Right lobe of liver (tissue), 6 donors: ENCODE results near the gene NPY. TPM values are rescaled to one million over a fixed set of nuclear protein-coding genes. Genes with fewer than 3 reads are reported as not detected.

Source experiments
- ATAC-seq, 4 donors: fragments of 200-7000 bp; cut with Tn5 transposase; one replicate each; pipeline ENCODE4 v1.9.1; 2020; ENCODE audit warnings: mild to moderate bottlenecking in 4 of 4, moderate library complexity in 4 of 4
- DNase-seq, 3 donors: peaks; one replicate each; pipeline ENCODE4 v3.0.0-alpha.2; 2020
- H3K27ac ChIP-seq, 3 donors: fragments of 200-600 bp; one replicate each; pipeline ENCODE4 v1.8.0; 2022
- H3K27me3 ChIP-seq, 2 donors: fragments of 200-600 bp; one replicate each; pipeline ENCODE4 v1.8.0; 2022
- H3K36me3 ChIP-seq, 4 donors: fragments of 200-600 bp; sonication (generic) in 1 of 4; one replicate each; pipeline versions ENCODE4 v1.5.1 to v1.8.0; 2017 to 2022; ENCODE audit warnings: control low read depth in 1 of 4
- H3K4me1 ChIP-seq, 4 donors: fragments of 200-600 bp; sonication (generic) in 1 of 4; one replicate each; pipeline versions ENCODE4 v1.5.1 to v1.8.0; 2017 to 2022; ENCODE audit warnings: control low read depth in 1 of 4
- H3K4me3 ChIP-seq, 3 donors: fragments of 200-600 bp; one replicate each; pipeline ENCODE4 v1.8.0; 2022
- H3K9me3 ChIP-seq, 4 donors: fragments of 200-600 bp; sonication (generic) in 1 of 4; one replicate each; pipeline versions ENCODE4 v1.5.1 to v1.8.0; 2017 to 2022; ENCODE audit warnings: control low read depth in 1 of 4
- POLR2A ChIP-seq: fragments of 450-650 bp; IDR thresholded peaks from one replicate; pipeline ENCODE4 v1.6.1; 2017; ENCODE audit warnings: antibody characterized with exemption, mild to moderate bottlenecking
- WGBS: methylation state at CpG from one replicate; pipeline ENCODE4 v1.1.6; 2018; ENCODE audit warnings: low coverage, low lambda C conversion rate; ENCODE audit not compliant: insufficient coverage; ENCODE audit errors: missing lambda C conversion rate; 5-methylcytosine and 5-hydroxymethylcytosine counted together
- intact Hi-C, 2 donors: fragments of 100-400 bp; cut with DNase I; formaldehyde crosslinking; loops; one replicate each; pipeline versions ENCODE4 v1.11.2 to v1.14.1; 2022
- total RNA-seq, 6 experiments: library from RNA; depleted of rRNA in 2 of 6; stranded (reverse); fragments of >200 nt in 2 of 6; fragmentation: NEBNext Ultra II Directional in 3 of 6; extraction: Animal tissue kit (Norgen Biotek cat#: 25700) in 3 of 6; gene quantifications; one replicate each; pipeline versions ENCODE4 v1.1.0 to v1.2.4, GENCODE V29; 2016 to 2023
- TF ChIP-seq, protein P1 (sequence below), 4 donors: fragments of 200-600 bp in 3 of 4; fragments of 450-650 bp in 1 of 4; IDR thresholded peaks; one replicate each; pipeline versions ENCODE4 v1.5.1 to v1.8.0; 2016 to 2022; ENCODE audit warnings: antibody characterized with exemption in 4 of 4, mild to moderate bottlenecking in 2 of 4
- donor health status: DM: no; HTN: yes; CAD: no.
- donor health status: DM: no; HTN: no; CAD: no.
- donor health status: DM: no; HTN: no; CAD: no.
- donor health status: DM: no; HTN: yes; CAD: no.
- donor health status: DM: no; HTN: yes; CAD: no.

Gene NPY
- total RNA-seq, 6 experiments from 2014 or later = not detected

DNA sequence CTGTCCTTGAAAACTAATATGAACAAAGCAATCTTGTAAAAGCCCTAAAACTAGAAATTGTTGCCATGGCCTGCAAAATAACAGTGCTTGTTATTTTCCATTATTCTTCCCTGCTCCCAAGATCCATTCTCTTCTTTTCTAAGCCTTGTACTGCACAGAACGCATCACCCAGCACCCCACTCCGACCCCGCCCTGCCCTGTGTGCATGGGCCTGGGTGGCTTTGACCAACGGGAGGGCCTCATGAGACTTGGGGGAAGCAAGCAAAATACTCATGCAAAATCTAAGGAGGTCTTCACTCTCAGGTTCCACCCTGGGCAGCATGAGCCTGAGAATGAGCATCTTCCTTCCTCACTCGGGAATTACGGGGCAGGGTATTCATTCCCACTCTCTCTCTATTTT lies 32.4 kb downstream of the NPY start:
- H3K4me3 ChIP-seq = no peak overlapping the region
- H3K9me3 ChIP-seq = no peaks in the 10 kb centered on the region
- intact Hi-C loops = no loop called here
- H3K36me3 ChIP-seq = no peaks in the 10 kb centered on the region
- TF ChIP-seq POLR2A = no peak
- no peaks in the 10 kb centered on the region for H3K4me1 ChIP-seq
- no peaks in the 10 kb centered on the region for H3K27me3 ChIP-seq
- 80% methylated on average over 6 of the region's 6 CpGs for WGBS
- ATAC-seq = no peak
- DNase-seq = no peak
- H3K27ac ChIP-seq = no peak overlapping the region

DNA sequence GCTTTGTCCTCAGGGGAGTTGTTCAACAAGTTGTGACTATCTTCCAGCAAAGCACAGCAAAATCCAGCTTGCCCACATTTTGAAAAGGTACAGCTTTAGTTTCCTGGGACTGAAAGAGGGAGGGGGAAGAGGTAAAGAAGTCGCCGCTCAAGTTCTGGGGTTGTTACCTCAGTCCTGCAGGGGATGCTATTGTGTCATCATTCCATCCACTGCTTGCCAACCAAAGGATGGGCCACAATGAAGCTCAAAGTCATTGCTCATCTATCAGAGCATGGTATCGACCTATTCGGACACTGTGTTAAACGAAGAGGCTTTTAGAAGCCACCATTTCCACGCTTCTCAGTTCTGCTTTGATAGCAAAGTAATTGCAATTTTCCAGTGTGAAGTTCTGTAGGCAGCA lies 34.3 kb downstream of the NPY start:
- Histone ChIP-seq H3K9me3 (no peaks in the 10 kb centered on the region), H3K4me3 (no peak overlapping the region), H3K36me3 (no peaks in the 10 kb centered on the region), H3K27ac (no peak overlapping the region), H3K4me1 (no peaks in the 10 kb centered on the region), H3K27me3 (no peaks in the 10 kb centered on the region)
- ATAC-seq (peak in 3 of 4 donors; percentile 36 to 56 (median 49)), DNase-seq (no peak)
- 26% methylated on average over 6 of the region's 6 CpGs for WGBS
- intact Hi-C loops = no loop called here
- TF ChIP-seq POLR2A = no peak
- TF ChIP-seq, protein P1, sequence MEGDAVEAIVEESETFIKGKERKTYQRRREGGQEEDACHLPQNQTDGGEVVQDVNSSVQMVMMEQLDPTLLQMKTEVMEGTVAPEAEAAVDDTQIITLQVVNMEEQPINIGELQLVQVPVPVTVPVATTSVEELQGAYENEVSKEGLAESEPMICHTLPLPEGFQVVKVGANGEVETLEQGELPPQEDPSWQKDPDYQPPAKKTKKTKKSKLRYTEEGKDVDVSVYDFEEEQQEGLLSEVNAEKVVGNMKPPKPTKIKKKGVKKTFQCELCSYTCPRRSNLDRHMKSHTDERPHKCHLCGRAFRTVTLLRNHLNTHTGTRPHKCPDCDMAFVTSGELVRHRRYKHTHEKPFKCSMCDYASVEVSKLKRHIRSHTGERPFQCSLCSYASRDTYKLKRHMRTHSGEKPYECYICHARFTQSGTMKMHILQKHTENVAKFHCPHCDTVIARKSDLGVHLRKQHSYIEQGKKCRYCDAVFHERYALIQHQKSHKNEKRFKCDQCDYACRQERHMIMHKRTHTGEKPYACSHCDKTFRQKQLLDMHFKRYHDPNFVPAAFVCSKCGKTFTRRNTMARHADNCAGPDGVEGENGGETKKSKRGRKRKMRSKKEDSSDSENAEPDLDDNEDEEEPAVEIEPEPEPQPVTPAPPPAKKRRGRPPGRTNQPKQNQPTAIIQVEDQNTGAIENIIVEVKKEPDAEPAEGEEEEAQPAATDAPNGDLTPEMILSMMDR (IDR thresholded peaks at IDR 0.05) = peak; percentile 17 to 32 (median 28)

DNA sequence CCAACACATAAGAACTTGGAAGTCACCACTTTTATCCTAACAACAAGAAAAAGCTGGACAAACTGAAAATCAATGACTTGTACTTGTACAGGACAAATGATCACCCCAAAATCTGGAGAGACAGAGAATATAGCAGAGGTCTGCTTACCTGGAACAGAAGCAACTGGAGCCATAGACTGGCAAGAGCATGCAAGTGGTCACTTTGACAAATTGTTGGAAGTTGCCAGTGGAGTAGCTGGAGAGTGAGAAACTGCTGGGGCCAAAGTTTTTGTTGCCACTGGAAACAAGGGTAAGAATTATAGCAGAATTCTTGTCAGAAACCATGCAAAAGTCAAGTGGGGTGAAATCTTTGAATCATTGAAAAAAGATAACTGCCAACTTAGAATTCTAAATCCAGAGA lies 35.2 kb downstream of the NPY start:
- no peak for DNase-seq
- H3K4me3 ChIP-seq = no peak overlapping the region
- intact Hi-C loops = no loop called here
- no peaks in the 10 kb centered on the region for H3K9me3 ChIP-seq
- H3K36me3 ChIP-seq = no peaks in the 10 kb centered on the region
- ATAC-seq = no peak
- TF ChIP-seq, protein P1 (IDR thresholded peaks at IDR 0.05) = no peak
- no peak for TF ChIP-seq POLR2A
- no peaks in the 10 kb centered on the region for H3K4me1 ChIP-seq
- no peaks in the 10 kb centered on the region for H3K27me3 ChIP-seq
- H3K27ac ChIP-seq = no peak overlapping the region

DNA sequence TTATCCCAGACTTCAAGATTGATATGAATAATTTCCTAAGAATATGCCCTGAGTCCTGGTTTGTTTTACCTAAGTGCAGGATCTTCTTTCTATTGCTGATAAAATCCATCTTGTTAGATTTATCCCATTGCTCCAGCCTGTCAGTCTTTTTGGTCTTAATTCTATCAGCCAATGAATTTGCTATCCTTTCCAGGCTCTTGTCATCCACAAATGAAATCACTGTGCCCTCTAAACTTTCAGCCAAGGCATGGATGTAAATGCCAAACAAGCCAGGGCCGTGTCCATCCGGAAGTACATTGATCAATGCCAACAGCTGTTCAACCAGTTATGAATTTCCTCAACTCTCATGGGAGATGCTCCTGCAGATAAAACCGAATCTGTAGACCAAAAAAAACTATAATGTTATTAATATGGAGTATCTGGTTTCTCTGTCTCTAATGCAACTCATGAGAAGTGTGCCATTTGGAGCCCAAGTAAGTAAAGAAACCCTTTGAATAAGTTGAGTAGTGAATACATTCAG lies 40.0 kb downstream of the NPY start:
- no peak for ATAC-seq
- H3K27me3 ChIP-seq = no peaks in the 10 kb centered on the region
- no peak overlapping the region for H3K27ac ChIP-seq
- intact Hi-C loops = no loop called here
- 41% methylated on average over 3 of the region's 3 CpGs for WGBS
- no peaks in the 10 kb centered on the region for H3K36me3 ChIP-seq
- H3K9me3 ChIP-seq = no peaks in the 10 kb centered on the region
- TF ChIP-seq, protein P1 (IDR thresholded peaks at IDR 0.05) = no peak
- TF ChIP-seq POLR2A = no peak
- no peak overlapping the region for H3K4me3 ChIP-seq
- DNase-seq = no peak
- H3K4me1 ChIP-seq = no peaks in the 10 kb centered on the region

DNA sequence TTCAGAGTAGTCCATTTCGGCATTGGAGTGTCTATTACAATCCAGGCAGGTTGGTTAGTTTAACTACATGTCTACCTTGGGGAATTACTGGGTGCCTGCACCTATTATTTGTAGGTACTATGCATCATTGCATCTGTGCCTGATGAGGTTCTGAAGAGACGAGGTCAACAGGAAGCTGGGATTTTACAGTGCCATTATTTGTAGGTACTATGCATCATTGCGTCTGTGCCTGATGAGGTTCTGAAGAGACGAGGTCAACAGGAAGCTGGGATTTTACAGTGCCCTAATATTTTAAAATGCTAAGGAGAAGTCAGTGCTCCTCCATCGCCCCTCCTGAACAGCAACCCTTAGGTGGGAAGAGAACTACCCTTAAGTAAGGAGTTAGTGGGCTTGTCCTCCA lies 41.7 kb downstream of the NPY start:
- WGBS = 59% methylated on average over 3 of the region's 5 CpGs
- no peak for ATAC-seq
- no peaks in the 10 kb centered on the region for H3K9me3 ChIP-seq
- no peak overlapping the region for H3K27ac ChIP-seq
- no peak overlapping the region for H3K4me3 ChIP-seq
- H3K4me1 ChIP-seq = no peaks in the 10 kb centered on the region
- no peaks in the 10 kb centered on the region for H3K36me3 ChIP-seq
- H3K27me3 ChIP-seq = no peaks in the 10 kb centered on the region
- intact Hi-C loops = no loop called here
- DNase-seq = no peak
- TF ChIP-seq, protein P1 (IDR thresholded peaks at IDR 0.05) = no peak
- no peak for TF ChIP-seq POLR2A
